ENCODE results near the gene FAM107B.
A peak's percentile ranks its signal among the peaks of the same experiment; 100 is the strongest.

Gene FAM107B

DNA sequence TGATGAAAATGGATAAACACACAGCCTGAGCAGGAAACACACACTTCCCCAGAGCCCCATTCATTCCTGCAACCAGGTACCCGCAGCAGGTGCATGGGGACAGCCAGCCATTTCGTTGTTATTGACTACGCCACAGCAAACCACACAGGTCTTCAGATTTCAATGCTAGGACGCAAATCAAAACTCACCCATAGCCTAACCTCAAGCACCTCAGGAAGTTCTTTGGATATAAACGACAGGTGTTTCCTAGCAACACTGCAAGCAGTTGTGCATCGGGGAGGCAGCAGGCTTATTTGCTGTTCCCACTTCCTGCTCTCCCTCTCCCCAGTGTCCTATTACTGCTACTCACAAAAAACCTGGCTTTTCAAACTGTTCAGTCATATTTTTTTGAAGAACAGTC lies 267.5 kb downstream of the FAM107B start:
- in situ Hi-C loops (cut with HindIII; ENCODE audit: low sequenced_read_pairs): no loop called here
- H3K4me3 ChIP-seq (ENCODE audit: low read depth, low read length): no peak overlapping the region
- DNase-seq (ENCODE audit: low read depth, low spot score): no peak
- TF ChIP-seq, protein P1, sequence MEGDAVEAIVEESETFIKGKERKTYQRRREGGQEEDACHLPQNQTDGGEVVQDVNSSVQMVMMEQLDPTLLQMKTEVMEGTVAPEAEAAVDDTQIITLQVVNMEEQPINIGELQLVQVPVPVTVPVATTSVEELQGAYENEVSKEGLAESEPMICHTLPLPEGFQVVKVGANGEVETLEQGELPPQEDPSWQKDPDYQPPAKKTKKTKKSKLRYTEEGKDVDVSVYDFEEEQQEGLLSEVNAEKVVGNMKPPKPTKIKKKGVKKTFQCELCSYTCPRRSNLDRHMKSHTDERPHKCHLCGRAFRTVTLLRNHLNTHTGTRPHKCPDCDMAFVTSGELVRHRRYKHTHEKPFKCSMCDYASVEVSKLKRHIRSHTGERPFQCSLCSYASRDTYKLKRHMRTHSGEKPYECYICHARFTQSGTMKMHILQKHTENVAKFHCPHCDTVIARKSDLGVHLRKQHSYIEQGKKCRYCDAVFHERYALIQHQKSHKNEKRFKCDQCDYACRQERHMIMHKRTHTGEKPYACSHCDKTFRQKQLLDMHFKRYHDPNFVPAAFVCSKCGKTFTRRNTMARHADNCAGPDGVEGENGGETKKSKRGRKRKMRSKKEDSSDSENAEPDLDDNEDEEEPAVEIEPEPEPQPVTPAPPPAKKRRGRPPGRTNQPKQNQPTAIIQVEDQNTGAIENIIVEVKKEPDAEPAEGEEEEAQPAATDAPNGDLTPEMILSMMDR (IDR thresholded peaks at IDR 0.05; ENCODE audit: low read depth, low read length): no peak

DNA sequence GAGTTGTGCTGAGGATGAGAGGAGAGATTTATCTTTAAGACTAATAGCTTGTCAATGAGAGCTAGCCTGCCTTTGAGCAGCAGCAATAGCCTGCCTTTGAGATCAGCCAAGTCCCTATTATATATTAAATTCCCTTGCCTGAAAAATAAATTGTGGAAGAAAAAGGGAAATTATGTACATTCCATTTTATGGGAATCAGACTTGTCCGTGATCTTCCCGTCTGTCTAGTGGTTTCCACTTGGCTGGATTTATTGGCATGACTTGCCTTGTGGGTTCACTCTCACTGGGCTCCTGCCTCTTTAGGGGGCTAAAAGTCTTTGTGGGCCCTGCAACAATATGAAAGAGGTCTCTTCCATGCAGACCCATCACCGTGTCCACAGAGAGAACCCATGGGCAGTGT lies 272.3 kb downstream of the FAM107B start:
- DNase-seq (ENCODE audit: low read depth, low spot score): peak; percentile 16
- TF ChIP-seq, protein P1 (IDR thresholded peaks at IDR 0.05; ENCODE audit: low read depth, low read length): no peak
- in situ Hi-C loops (cut with HindIII; ENCODE audit: low sequenced_read_pairs): no loop called here
- no peak overlapping the region for H3K4me3 ChIP-seq (ENCODE audit: low read depth, low read length)

DNA sequence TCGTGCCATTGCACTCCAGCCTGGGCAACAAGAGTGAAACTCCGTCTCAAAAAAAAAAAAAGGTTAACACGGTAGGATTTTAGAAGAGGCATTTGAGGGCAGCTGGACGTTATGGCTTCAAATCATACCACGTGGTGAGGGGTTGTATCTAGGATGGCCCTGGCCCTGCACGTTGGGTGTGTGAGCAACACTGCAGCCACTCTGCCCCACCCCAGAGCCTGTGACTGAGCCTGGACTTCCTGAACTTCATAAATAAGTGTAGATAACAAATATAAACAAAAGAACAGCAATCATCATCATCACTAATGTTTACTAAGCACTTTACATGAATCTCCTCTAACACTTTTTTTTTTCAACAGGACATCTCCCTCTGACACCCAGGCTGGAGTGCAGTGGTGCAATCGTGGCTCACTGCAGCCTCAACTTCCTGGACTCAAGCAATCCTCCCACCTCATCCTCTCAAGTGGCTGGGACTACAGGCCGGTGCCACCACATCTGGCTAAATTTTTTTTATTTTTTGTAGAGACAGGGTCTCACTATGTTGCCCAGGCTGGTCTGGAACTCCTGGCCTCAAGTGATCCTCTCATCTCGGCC lies 274.4 kb downstream of the FAM107B start:
- DNase-seq (ENCODE audit: low read depth, low spot score): no peak
- no peak overlapping the region for H3K4me3 ChIP-seq (ENCODE audit: low read depth, low read length)
- in situ Hi-C loops (cut with HindIII; ENCODE audit: low sequenced_read_pairs): no loop called here
- TF ChIP-seq, protein P1 (IDR thresholded peaks at IDR 0.05; ENCODE audit: low read depth, low read length): no peak

DNA sequence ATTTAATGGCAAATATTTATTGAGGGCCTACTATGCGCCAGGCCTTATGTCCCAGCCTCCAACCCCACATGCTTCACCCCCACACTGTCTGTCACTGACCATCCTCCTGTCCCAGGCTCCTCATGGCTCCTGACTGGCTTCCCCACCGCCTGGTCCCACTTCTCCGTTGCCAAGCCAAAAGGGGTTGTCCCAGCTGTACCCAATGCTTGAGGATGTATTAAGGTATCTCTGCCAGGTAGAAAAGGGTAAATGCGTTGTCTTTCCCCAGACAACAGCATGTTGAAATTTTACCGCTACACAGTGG lies 275.1 kb downstream of the FAM107B start:
- H3K4me3 ChIP-seq (ENCODE audit: low read depth, low read length): no peak overlapping the region
- in situ Hi-C loops (cut with HindIII; ENCODE audit: low sequenced_read_pairs): no loop called here
- TF ChIP-seq, protein P1 (IDR thresholded peaks at IDR 0.05; ENCODE audit: low read depth, low read length): no peak
- no peak for DNase-seq (ENCODE audit: low read depth, low spot score)

DNA sequence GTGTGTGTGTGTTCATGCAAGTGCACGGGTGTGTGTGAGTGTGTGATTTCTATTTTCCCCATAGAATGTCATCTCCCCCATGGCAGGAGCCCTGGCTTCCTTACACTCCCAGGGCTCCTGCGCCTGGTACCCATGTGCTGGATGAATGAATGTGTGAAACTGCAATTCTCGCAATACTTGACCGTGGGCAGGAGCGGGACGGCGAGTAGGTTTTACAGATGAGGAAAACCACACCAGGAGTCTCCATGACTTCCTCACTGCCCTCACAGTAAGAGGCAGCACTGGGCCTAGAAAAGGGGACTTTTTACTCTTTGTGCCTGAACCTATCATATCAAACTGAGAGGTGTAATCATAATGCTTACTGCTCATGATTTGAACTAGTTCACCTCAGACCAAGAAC lies 276.4 kb downstream of the FAM107B start:
- H3K4me3 ChIP-seq (ENCODE audit: low read depth, low read length): no peak overlapping the region
- no peak for DNase-seq (ENCODE audit: low read depth, low spot score)
- TF ChIP-seq, protein P1 (IDR thresholded peaks at IDR 0.05; ENCODE audit: low read depth, low read length): no peak
- in situ Hi-C loops (cut with HindIII; ENCODE audit: low sequenced_read_pairs): no loop called here

DNA sequence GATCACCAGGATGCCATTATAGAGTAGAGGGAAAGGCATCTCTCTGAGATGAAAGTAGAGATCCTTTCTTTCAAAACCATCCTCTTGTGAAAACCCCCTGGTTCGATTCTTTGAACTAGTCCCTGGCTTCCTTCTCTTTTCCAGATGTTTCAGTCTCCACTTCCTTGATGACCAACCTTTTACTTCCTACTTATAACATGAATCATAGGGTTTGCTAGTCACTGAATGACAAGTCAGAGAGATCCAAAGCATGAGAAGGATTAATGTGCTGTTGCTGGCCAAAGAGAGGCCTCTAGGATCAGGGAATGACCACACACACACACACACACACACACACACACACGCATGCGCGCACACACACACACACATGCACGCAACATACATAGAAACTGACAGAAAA lies 282.9 kb downstream of the FAM107B start:
- in situ Hi-C loops (cut with HindIII; ENCODE audit: low sequenced_read_pairs): no loop called here
- TF ChIP-seq, protein P1 (IDR thresholded peaks at IDR 0.05; ENCODE audit: low read depth, low read length): no peak
- H3K4me3 ChIP-seq (ENCODE audit: low read depth, low read length): no peak overlapping the region
- DNase-seq (ENCODE audit: low read depth, low spot score): no peak
